CD4-positive, CD25-positive, alpha-beta regulatory T cell (primary cell): ENCODE results near the gene CHCHD4. TPM values are rescaled to one million over a fixed set of nuclear protein-coding genes. Genes with fewer than 3 reads are reported as not detected.
A peak's percentile ranks its signal among the peaks of the same experiment; 100 is the strongest.
"Not testable (repeated sequence)": the region's sequence is repeated elsewhere in the genome, so short reads cannot be mapped to it uniquely, and the experiment has no call there.

Source experiments
- ATAC-seq, 2 donors: fragments of 150-1000 bp; cut with Tn5 transposase; one replicate each; pipeline ENCODE4 v1.10.0; 2021; ENCODE audit warnings: low read depth in 2 of 2, moderate number of reproducible peaks in 2 of 2, moderate library complexity in 1 of 2
- DNase-seq, 3 donors: peaks; one replicate each; pipeline versions ENCODE4 v3.0.0 to v3.0.0-alpha.2; 2012 to 2022; ENCODE audit warnings: mixed read lengths in 1 of 3
- H3K27ac ChIP-seq: one replicate; pipeline ENCODE4 v1.7.0; 2013; ENCODE audit warnings: mild to moderate bottlenecking, low read length; ENCODE audit not compliant: insufficient read depth, poor library complexity, severe bottlenecking
- H3K27me3 ChIP-seq: one replicate; pipeline ENCODE4 v1.7.0; 2013; ENCODE audit warnings: low read length; ENCODE audit not compliant: control insufficient read depth, insufficient read depth
- H3K36me3 ChIP-seq: one replicate; pipeline ENCODE4 v1.7.0; 2013; ENCODE audit warnings: mild to moderate bottlenecking, low read length, moderate library complexity; ENCODE audit not compliant: control insufficient read depth, insufficient read depth
- H3K4me1 ChIP-seq: 2 replicates; pipeline ENCODE4 v1.7.0; 2013; ENCODE audit warnings: mild to moderate bottlenecking, low read length; ENCODE audit not compliant: insufficient read depth, control insufficient read depth, poor library complexity, severe bottlenecking
- H3K4me3 ChIP-seq: one replicate; pipeline ENCODE4 v1.7.0; 2013; ENCODE audit warnings: low read depth, mild to moderate bottlenecking, low read length, moderate library complexity
- H3K9me3 ChIP-seq, 2 experiments: 1 replicate in 1 of 2; 2 replicates in 1 of 2; pipeline ENCODE4 v1.7.0; 2013; ENCODE audit warnings: low read length in 2 of 2, mild to moderate bottlenecking in 1 of 2, moderate library complexity in 1 of 2; ENCODE audit not compliant: control insufficient read depth in 2 of 2
- H3K27ac Mint-ChIP-seq, 3 donors: one replicate each; pipeline ENCODE4 v1.8.0; 2020 to 2022; ENCODE audit warnings: mild to moderate bottlenecking in 3 of 3, mixed read lengths in 3 of 3, moderate library complexity in 2 of 3
- H3K27me3 Mint-ChIP-seq: one replicate; pipeline ENCODE4 v1.8.0; 2022; ENCODE audit warnings: mild to moderate bottlenecking, mixed read lengths
- H3K36me3 Mint-ChIP-seq: one replicate; pipeline ENCODE4 v1.8.0; 2020; ENCODE audit warnings: mixed read lengths
- H3K4me1 Mint-ChIP-seq, 4 donors: one replicate each; pipeline ENCODE4 v1.8.0; 2020 to 2022; ENCODE audit warnings: mixed read lengths in 4 of 4, mild to moderate bottlenecking in 1 of 4
- H3K4me3 Mint-ChIP-seq, 4 donors: one replicate each; pipeline ENCODE4 v1.8.0; 2020 to 2022; ENCODE audit warnings: mild to moderate bottlenecking in 4 of 4, mixed read lengths in 4 of 4, moderate library complexity in 3 of 4
- H3K9me3 Mint-ChIP-seq, 7 donors: one replicate each; pipeline ENCODE4 v1.8.0; 2020 to 2022; ENCODE audit warnings: mixed read lengths in 7 of 7, mild to moderate bottlenecking in 3 of 7, moderate library complexity in 2 of 7
- polyA plus RNA-seq, 4 donors: library from polyadenylated mRNA; unstranded; fragments of 300-500 nt; fragmentation: Illumina TruSeq; gene quantifications; one replicate each; pipeline ENCODE4 v1.2.3, GENCODE V29; 2021
- total RNA-seq: library from RNA; stranded (reverse); gene quantifications from one replicate; pipeline ENCODE4 v1.2.3, GENCODE V29; 2022

Gene CHCHD4
- total and polyA plus RNA-seq, 5 donors from 2014 or later, result 3.6 to 21.1 (median 12.2) TPM

GRCh38 chr3:14122301-14122700 is 2.4 kb downstream of the CHCHD4 start:
- Histone ChIP-seq H3K27me3 (no peaks in the 10 kb centered on the region), H3K4me3 (no peak overlapping the region), H3K27ac (no peak overlapping the region), H3K4me1 (peaks cover 38% of the 10 kb centered on the region), H3K9me3 (no peaks in the 10 kb centered on the region), H3K36me3 (peaks cover 9% of the 10 kb centered on the region)
- peak overlapping the region in 2 of 3 donors; percentile 80 to 95 for H3K27ac Mint-ChIP-seq
- H3K4me1 Mint-ChIP-seq, result peaks cover 12 to 49% (median 38%) of the 10 kb centered on the region in 4 donors
- H3K4me3 Mint-ChIP-seq, result peak overlapping the region; percentile 83 to 100 (median 94)
- H3K9me3 Mint-ChIP-seq, result no peaks in the 10 kb centered on the region
- peaks cover 23% of the 10 kb centered on the region for H3K36me3 Mint-ChIP-seq
- no peak for DNase-seq
- H3K27me3 Mint-ChIP-seq, result no peaks in the 10 kb centered on the region
- ATAC-seq, result no peak

DNA sequence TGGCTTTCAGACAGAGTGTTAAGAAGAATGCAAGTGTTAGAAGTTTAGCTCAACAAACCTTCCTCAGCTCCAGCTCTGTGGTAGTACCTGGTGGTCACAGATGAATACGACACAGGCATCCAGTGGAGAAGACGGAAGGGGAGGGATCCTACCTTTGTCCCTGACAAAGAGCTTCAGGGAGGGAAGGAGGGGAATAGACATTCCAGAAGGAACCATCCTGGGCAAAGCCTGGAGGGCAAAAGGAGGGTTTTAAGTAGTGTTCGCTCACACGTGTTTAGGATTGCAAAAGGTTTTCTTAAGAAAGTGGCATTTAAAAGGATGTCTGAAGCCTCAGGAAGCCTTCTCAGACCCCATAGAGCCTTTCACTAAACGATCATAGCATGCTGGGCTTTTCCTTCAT is 2.8 kb downstream of the CHCHD4 start:
- Histone ChIP-seq H3K27ac (no peak overlapping the region), H3K36me3 (peaks cover 8% of the 10 kb centered on the region), H3K4me1 (peaks cover 33% of the 10 kb centered on the region), H3K9me3 (no peaks in the 10 kb centered on the region), H3K4me3 (no peak overlapping the region), H3K27me3 (no peaks in the 10 kb centered on the region)
- DNase-seq, result no peak
- no peaks in the 10 kb centered on the region for H3K9me3 Mint-ChIP-seq
- H3K4me3 Mint-ChIP-seq, result peak overlapping the region; percentile 44 to 100 (median 88)
- H3K4me1 Mint-ChIP-seq, result peaks cover 12 to 45% (median 37%) of the 10 kb centered on the region in 4 donors
- peaks cover 23% of the 10 kb centered on the region for H3K36me3 Mint-ChIP-seq
- peak overlapping the region in 1 of 3 donors; percentile 95 for H3K27ac Mint-ChIP-seq
- ATAC-seq, result no peak
- no peaks in the 10 kb centered on the region for H3K27me3 Mint-ChIP-seq

GRCh38 chr3:14120921-14121448 is 3.7 kb downstream of the CHCHD4 start:
- ATAC-seq, DNase-seq, H3K27ac ChIP-seq, H3K4me3 ChIP-seq, H3K27me3 Mint-ChIP-seq, H3K9me3 ChIP-seq, H3K27ac Mint-ChIP-seq, H3K9me3 Mint-ChIP-seq, H3K27me3 ChIP-seq: not testable (repeated sequence)
- peaks cover 14% of the 10 kb centered on the region for H3K36me3 ChIP-seq
- Mint-ChIP-seq H3K4me3 (peak overlapping the region in 2 of 4 donors; percentile 64 to 100), H3K36me3 (peaks cover 27% of the 10 kb centered on the region), H3K4me1 (peaks cover 9 to 36% (median 30%) of the 10 kb centered on the region in 4 donors)
- peaks cover 24% of the 10 kb centered on the region for H3K4me1 ChIP-seq

- no peak overlapping the region for H3K27ac ChIP-seq
- H3K9me3 Mint-ChIP-seq, result no peaks in the 10 kb centered on the region
- H3K27me3 ChIP-seq, result no peaks in the 10 kb centered on the region
- peak overlapping the region in 2 of 3 donors; percentile 41 to 72 for H3K27ac Mint-ChIP-seq
- H3K4me1 ChIP-seq, result peaks cover 18% of the 10 kb centered on the region
- H3K4me1 Mint-ChIP-seq, result peaks cover 9 to 33% (median 29%) of the 10 kb centered on the region in 4 donors
- H3K4me3 ChIP-seq, result no peak overlapping the region
- H3K27me3 Mint-ChIP-seq, result no peaks in the 10 kb centered on the region
- H3K36me3 ChIP-seq, result peaks cover 20% of the 10 kb centered on the region
- DNase-seq (no peak), ATAC-seq (no peak)
- H3K36me3 Mint-ChIP-seq, result peaks cover 27% of the 10 kb centered on the region
- no peaks in the 10 kb centered on the region for H3K9me3 ChIP-seq
- H3K4me3 Mint-ChIP-seq, result peak overlapping the region in 1 of 4 donors; percentile 38
Observed at GRCh38 chr3:14120111-14120920, 4.4 kb downstream of the CHCHD4 start.

- DNase-seq (no peak), ATAC-seq (no peak)
- H3K4me1 Mint-ChIP-seq, result peaks cover 9 to 33% (median 27%) of the 10 kb centered on the region in 4 donors
- H3K9me3 ChIP-seq, result no peaks in the 10 kb centered on the region
- no peaks in the 10 kb centered on the region for H3K27me3 ChIP-seq
- H3K4me1 ChIP-seq, result peaks cover 17% of the 10 kb centered on the region
- H3K27ac Mint-ChIP-seq, result peak overlapping the region in 1 of 3 donors; percentile 41
- no peak overlapping the region for H3K4me3 ChIP-seq
- H3K27me3 Mint-ChIP-seq, result no peaks in the 10 kb centered on the region
- peaks cover 26% of the 10 kb centered on the region for H3K36me3 ChIP-seq
- no peak overlapping the region for H3K27ac ChIP-seq
- peaks cover 34% of the 10 kb centered on the region for H3K36me3 Mint-ChIP-seq
- H3K9me3 Mint-ChIP-seq, result no peaks in the 10 kb centered on the region
- H3K4me3 Mint-ChIP-seq, result peak overlapping the region in 1 of 4 donors; percentile 38
Observed at GRCh38 chr3:14119651-14120050, 5.0 kb downstream of the CHCHD4 start.

GRCh38 chr3:14118400-14119381 is 6.0 kb downstream of the CHCHD4 start:
- peaks cover 38% of the 10 kb centered on the region for H3K36me3 Mint-ChIP-seq
- H3K9me3 Mint-ChIP-seq, result no peaks in the 10 kb centered on the region
- peaks cover 33% of the 10 kb centered on the region for H3K36me3 ChIP-seq
- no peak overlapping the region for H3K27ac Mint-ChIP-seq
- H3K27me3 Mint-ChIP-seq, result no peaks in the 10 kb centered on the region
- H3K4me1 Mint-ChIP-seq, result peaks cover 8 to 29% (median 24%) of the 10 kb centered on the region in 4 donors
- no peak overlapping the region for H3K27ac ChIP-seq
- no peak overlapping the region for H3K4me3 ChIP-seq
- peaks cover 9% of the 10 kb centered on the region for H3K4me1 ChIP-seq
- no peaks in the 10 kb centered on the region for H3K27me3 ChIP-seq
- no peak for ATAC-seq
- H3K9me3 ChIP-seq, result no peaks in the 10 kb centered on the region
- H3K4me3 Mint-ChIP-seq, result peak overlapping the region in 2 of 4 donors; percentile 15 to 54
- DNase-seq, result no peak
